GM04503 (cell line): ENCODE data around the gene ZNF169.
"Not testable (repeated sequence)": the region's sequence is repeated elsewhere in the genome, so short reads cannot be mapped to it uniquely, and the experiment has no call there.

Experiments
- DNase-seq: peaks from one replicate; pipeline ENCODE4 v3.0.0-alpha.2; 2012; ENCODE audit warnings: low read depth

The ZNF169 gene

DNA sequence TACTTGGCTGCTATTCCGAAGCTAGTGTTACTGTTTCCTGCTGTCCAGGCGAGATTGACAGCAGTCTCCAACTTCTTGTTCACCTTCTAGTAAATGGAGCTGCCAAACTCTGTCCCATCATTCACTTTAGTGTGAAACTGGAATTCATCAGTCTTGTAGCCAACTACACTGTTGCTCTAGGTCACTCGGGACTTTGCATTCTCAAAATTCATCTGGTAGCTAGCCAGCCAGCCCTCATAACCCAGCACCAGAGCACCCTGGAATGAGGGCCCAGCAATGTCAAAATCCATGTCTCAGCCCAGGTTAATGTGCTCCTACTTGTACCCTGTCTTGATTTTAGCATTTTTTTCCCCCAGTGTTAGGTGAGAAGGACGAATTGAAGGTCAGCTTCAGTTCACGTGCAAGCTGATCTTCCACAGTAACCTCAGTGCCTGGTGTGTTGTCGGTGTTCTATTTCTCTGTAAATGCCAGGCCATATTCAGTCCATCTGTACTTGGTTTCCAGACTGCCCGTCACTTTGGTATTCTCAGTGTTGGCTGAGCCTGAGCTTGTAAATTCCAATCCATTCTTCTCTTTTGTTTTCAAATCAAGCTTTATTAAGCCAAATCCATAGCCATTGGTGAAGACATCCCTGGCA is 28.9 kb downstream of the ZNF169 start:
- DNase-seq = no peak

DNA sequence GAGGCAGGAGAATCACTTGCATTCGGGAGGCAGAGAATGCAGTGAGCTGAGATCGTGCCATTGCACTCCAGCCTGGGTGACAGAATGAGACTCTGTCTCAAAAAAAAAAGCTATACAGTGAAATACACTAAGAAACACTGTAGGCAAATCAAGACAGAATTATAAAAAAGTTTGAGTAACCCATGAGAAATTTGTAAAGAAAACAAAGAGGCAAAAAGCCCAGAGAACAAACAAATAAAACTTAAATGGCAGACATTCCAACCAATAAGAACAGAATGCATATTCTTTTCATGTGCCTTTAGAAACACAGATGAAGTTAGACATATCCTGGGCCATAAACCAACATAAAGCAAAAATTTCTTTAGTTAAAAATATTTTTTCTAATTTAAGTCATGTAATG is 30.6 kb downstream of the ZNF169 start:
- DNase-seq = no peak

DNA sequence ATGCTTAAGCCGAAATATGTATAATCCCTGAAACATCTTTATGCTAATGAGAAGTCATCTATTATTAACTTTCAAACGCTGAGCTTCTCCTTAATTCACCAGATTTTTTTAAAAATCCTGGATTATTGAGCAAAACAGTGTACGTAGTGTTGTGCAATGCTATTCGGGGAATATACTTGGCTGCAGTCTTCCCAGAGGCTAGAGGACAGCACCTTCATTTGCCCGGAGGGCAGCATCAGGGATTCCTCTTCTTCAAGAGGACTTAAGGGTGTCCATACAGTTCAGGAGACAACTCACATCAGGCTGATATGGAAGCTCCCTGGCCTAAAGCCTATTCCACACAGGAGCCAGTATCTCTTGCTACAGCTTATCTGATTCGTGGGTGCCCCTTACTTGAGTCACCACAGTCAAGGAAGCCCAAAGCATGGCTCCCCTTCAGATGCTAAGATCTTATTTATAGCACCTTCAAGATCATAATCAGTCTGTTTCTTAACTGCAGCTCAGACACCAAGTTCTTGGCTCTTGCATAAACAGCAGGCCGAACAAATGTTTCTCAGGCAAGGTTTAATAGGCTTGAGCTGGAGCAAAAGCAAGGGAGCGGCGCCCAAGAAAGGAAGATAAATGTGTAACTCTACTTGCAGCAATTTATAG is 40.0 kb downstream of the ZNF169 start:
- no peak for DNase-seq

DNA sequence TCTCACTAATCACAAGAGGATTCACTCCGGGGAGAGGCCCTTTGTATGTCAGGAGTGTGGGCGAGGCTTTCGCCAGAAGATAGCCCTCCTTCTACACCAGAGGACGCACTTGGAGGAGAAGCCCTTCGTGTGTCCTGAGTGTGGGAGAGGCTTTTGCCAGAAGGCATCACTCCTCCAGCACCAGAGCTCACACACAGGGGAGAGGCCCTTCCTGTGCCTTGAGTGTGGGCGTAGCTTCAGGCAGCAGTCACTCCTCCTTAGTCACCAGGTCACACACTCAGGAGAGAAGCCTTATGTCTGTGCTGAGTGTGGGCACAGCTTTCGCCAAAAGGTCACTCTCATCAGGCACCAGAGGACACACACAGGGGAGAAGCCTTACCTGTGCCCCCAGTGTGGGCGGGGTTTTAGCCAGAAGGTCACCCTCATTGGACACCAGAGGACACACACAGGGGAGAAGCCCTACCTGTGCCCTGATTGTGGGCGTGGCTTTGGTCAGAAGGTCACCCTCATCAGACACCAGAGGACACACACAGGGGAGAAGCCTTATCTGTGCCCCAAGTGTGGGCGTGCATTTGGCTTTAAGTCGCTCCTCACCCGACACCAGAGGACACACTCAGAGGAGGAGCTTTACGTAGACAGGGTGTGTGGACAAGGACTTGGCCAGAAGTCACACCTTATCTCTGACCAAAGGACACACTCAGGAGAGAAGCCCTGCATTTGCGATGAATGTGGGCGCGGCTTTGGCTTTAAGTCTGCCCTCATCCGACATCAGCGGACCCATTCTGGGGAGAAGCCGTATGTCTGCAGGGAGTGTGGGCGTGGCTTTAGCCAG is 41.6 kb downstream of the ZNF169 start:
- no peak for DNase-seq

DNA sequence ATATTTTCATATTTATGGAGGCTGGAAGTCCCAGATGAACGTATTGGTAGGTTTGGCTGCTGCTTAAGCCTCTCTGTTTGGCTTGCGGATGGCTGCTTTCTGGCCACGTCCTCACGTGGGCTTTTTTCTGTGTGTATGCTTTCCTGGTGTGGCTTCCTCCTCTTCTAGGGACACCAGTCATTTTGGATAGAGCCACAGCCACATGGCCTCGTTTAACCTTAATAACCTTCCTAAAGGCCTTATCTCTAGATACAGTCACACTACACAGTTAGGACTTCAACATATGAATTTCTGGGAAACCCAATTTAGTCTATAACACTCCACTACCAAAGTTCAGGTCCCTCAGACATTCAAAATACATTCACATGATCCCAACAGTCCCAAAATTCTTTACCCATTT is 42.5 kb downstream of the ZNF169 start:
- DNase-seq = no peak

DNA sequence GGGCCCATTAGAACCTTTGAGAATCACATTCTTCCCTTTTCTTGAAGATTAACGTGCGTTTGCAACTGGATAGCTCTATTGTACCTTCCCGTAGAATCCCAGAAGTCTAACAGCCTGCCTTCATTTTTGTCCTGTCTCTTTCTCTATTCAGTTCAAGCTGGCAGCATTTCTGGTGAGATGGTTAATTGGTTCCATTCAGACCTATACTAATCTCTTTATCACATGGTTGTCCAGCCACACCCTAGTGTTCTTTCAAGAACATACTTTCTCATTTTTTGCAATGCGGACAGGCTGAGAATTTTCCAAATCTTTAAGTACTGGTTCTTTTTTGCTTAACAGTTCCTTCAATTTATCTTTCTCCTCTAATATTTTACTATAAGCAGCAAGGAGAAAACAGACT is 43.3 kb downstream of the ZNF169 start:
- DNase-seq = no peak

DNA sequence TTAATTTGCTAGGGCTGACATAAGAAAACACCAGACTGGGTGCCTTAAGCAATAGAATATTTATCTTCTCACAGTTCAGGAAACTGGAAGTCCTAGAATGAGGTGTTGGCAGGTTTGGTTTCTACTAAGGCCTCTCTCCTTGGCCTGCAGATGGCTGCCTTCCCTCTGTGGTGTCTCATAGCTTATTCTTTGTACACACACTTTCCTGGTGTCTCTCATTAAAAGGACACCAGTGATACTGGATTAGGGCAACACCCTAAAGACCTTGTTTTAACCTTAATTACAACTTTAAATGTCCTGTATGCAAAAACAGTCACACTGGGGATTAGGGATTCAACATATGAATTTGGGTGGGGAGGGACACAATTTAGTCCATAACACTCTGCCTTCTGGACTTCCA is 44.2 kb downstream of the ZNF169 start:
- no peak for DNase-seq

DNA sequence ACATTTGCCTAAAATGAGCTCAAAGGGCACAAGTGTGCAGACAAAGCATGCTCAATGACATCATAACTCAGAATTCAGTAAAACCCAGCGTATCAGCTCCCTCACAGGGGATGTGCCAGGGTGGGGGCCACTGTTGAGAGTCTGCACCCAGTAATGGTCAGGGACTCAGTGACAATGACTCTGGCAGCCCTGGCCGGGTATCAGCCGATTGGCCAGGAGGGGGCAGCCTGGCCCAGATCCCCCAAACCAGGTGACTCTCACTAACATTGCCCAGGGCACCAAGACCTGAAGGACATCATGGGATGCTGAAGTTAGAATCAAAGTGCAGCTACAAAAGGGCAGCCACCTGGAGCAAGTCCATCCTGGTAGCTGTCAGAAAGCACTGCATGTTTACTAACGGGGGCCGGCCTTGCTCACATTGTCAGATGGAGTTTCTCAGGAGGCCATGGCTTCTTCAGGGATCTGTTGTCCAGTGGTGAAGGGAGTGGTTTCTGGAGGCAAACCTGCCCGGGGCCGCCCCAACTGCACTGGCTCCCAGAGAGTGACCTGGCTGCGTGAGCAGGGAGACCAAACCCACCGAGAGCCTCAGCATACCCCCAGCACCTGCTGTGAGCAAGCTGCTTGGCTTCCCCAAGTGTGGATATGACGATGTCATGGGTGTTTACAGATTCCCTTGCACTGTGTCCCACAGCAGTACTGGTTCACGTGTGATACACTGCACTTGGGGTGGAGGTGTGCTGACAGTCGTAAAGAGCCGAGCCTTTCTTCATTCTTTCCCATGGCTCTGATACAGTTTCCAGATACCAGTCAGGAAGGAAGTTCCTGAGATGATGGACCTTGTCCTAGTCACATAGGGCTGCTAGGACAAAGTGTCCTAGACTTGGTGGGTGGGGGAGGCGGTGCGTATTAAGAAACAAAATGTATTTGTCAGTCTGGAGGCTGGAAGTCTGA is 56.2 kb downstream of the ZNF169 start:
- not testable (repeated sequence) for DNase-seq

DNA sequence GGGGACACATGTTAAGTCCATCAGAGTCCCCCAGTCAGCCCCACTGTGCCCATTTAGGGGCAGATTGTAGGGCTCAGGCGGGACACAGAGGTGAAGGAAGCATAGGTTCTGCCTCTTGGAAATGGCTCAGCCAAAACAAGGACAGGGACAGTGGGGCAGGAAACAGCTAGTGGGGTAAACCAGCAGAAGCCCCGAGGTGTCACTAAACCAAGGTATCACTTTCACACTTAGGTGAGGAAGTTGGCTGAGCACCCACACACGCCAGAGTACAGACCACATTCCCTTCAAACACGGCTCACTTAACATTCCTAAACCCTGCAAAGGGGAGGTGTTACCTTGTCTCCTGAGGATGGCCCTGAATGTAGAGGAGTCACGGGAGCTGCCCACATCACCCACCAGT is 57.1 kb downstream of the ZNF169 start:
- not testable (repeated sequence) for DNase-seq

DNA sequence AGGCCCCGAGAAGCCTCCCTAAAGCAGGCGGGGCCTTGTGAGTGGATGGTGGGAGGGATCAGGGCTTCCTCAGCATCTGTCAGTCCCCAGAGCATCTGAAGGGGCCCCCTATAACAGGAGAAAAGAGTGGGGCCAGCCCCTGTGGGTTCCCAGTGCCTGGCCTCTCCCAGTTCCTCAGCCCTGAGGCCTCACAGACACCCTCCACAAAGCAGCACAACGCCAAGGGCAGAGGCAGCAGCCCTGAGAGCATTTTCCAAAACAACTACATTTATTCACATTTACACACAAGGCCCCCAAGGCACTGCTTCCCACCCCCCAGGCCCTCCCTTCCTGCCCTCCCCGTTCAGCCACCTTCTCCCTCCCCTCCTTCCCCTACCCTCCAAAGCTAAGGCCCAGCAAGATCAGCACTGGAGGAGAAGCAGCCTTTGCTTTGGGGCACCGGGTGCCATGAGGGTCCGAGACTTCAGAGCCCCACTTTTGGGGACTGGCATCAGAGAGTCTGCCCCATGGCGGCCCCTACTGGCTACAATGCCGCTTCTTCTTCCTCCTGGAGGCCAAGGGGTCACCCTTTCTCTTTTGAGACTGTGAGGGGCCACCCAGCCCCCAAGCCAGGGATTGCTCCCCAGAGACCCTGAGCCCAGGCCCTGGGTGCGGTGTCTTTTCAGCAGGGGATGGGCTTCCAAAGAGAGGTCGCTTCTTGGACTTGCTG is 59.0 kb downstream of the ZNF169 start:
- DNase-seq = not testable (repeated sequence)

DNA sequence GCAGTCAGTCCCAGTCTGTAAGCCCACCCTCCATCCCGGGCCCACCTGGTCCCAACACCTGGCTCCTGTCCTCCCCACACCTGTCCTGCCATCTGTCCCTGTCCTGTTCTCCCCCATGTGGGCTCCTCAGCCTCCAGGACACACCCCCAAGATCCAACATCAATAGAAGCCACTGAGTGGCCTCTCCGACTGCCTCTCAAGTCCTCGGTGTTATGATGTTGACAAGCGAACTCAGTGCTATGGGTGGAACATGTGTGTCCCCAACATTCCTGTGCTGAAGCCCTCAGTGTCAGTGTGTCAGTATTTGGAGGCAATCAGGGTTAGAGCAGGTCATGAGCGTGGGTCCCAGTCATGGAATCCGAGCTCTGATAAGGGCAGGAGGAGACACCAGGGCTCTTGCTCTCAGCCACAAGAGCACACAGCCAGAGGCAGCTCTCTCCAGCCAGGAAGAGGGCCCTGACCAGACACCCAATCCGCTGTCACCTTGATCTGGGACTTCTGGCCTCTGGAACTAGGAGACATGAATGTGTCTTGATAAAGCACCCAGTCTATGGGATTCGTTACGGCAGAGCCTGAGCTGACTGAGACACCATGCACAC is 63.3 kb downstream of the ZNF169 start:
- DNase-seq = not testable (repeated sequence)

DNA sequence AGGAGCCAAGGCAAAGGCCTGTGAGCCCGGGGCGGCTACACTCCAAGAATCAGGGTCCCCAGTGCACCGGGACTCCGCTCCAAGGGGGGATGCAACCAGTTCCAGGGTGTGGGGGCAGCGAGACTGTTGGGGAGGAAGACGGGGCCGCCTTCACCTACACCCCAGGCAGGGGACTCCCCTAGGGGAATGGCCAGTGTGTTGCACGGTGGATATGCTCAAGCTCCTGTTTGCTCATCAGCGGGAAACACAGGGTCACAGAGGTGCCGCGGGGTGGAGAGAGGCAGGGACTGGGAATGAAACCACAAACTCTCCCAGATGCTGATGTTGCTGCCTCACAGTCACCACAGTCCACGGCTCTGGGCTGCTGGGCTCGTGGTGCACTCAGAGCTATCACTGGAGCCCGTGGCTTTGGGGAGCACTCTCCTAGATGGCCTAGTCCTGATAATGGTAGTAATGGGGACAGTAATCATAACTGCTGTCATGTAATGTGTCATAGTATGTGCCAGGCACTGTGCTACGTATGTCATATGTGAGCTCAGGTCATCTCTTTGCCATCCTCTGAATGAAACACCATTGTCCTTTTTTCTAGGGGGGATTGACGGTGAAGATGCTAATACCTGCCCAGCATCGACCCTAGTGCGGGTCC is 64.2 kb downstream of the ZNF169 start:
- DNase-seq = not testable (repeated sequence)

DNA sequence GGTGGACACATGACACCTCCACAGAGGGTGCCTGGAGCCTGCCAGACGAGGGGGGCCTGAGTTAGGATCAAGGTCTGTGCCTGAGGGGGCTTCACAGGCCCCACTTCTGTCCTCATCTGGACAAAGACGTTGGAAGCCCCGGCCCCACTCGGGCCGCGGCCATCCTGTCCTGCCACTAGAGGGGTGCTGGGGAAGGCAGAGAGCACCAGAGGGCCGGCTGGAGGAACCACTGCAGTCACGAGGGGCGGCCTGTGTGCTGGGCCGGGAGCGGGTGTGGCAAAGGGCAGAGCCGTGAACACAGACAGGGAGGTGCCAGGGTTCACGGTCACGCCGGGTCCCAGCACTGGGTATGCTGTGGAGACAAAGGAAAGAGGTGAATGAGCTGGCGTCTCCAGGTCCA is 66.5 kb downstream of the ZNF169 start:
- DNase-seq = not testable (repeated sequence)

DNA sequence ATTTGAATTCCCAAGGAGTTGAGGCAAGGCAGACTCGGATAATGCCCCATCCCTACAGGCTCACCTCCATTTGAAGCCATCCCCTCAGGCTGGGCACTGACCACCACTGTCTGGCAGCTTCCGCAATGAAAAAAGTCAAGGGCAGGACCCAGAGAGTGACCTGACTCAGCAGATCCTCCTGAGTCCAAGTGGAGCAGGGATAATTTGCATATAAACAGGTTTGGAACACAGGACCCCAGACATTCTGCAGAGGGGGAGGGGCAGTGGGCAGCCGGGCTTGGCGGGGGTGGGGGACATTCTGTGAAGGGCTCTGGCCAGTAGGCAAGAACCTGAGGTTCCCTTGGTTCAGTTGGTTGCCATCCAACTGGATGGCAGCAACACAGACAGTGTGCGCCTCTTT is 69.4 kb downstream of the ZNF169 start, which contains the start of gene NUTM2F:
Gene NUTM2F, minus strand, starts transcription at position 101 of the 400 bp plus-strand sequence. Its CDS starts 21 bp downstream, at position 80.
- DNase-seq = not testable (repeated sequence)

DNA sequence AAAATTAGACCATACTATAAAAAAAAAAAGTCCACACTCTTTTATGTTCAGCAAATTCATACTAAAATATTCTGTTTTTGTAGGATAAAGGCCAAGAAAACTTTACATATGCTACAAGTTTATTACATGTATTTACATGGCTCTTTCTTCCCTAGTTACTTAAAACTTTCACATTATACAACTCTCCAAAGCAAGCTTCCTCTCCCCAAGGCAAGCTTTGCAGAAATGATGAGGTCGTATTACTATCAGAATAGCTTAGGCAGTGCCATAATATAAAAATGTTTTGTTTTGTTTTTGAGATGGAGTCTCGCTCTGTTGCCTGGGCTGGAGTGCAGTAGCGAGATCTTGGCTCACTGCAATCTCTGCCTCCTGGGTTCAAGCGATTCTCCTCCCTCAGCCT is 77.3 kb downstream of the ZNF169 start:
- DNase-seq = not testable (repeated sequence)

DNA sequence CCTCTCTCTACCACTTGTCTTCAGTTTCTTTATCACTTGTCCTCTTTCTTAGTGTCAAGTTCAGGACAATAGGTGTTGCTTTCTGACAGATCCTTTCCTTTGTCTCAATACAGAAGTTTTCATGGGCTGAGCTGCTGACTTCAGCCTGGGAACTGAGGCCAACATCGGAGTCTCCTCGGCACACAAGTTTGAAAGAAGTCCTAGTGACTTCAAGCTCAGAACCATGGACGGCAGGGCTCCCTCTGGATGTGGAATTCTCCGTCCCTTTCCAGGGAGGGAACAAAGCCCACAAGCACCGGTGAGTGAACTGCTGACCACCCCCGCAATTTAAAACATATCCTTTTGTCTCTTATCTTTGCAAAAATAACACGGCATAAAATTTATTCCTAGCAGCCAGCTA is 79.6 kb downstream of the ZNF169 start:
- DNase-seq = not testable (repeated sequence)

DNA sequence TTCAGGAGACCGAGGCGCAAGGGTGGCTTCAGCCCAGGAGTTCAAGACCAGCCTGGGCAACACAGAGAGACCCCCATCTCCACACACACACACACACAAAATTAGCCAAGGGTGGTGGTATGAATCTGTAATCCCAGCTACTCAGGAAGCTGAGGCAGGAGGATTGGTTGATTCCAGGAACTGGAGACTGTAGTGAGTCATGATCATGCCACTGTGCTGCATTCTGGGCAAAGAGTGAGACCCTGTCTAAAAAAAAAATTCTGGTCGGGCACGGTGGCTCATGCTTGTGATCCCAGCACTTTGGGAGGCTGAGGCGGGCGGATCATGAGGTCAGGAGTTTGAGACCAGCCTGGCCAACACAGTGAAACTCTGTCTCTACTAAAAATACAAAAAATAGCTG is 80.6 kb downstream of the ZNF169 start:
- DNase-seq = not testable (repeated sequence)

DNA sequence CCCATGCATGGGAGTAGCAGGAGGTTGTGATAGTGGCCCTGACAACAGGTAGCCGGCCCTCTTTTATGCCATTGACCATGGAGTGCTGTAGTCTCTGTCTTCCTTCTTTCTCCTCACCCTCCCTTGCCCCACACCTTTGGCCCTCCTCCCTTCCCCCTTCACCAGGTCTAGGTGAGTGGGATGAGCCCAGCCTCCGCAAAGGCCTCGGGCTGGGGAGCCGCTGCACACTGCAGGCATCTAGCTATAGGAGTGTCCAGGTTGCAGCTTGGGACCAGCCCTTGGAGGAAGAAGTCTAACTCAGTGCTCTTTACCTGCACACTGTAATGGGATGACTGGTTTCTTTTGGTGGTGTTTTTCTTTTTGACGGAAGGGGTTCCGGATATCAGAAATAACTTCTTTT is 81.7 kb downstream of the ZNF169 start:
- not testable (repeated sequence) for DNase-seq

DNA sequence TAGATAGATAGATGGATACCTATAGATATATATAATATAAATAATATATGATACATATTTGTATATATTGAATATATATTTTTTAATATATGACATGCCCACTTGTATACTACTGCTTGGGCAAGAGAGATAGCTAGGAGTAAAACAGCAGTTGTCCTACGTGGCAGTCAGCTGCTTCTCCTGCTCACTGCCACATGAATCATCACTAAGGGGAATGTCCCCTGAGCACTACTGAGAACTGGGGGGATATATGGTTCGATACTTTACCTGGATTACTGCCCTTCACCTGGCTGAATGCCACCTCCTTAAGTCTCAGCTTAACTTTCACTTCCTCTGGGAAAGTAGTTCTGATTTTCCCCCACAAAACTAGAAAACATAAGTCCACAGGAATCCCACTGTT is 82.6 kb downstream of the ZNF169 start:
- not testable (repeated sequence) for DNase-seq

DNA sequence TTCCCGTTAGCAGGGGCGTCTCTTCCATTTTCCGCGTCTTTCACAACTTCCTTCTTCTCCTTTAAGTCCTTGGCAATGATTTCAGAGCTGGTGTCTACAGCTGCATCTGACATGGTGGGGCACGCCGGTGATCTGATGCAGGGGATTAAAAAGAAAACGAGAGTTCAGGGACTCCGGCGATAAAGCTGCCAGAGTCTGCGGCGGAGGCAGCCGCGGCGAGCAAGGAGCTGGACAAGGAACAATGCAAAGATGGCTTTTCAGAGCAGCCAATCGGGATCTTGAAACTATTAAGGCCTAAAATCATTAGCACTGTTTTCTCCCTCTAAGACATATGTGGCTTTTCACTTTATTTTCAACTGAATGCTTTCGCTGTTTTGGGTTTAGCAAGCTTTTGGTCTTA is 88.4 kb downstream of the ZNF169 start:
- DNase-seq = not testable (repeated sequence)
